ENCODE data around the gene GDE1.

DNA sequence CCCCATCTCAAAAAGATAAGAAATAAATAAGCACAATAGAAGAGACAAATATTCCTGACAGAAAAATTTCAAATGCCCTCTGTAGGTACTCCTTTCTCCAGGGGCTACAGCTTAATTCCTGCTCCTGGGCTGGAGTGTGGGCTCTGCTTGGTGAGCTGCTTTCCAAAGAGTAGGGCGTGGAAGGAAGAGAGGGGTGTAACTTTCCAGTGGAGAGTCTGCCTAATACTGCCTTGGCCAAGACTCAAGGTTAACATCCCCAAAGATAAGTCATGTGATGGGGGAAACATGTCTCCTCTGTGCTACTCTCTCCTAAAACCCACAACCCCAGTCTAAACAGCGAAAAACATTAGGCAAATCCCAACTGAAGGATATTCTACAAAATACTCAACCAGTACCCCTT, 61.5 kb downstream of the GDE1 start:
- no peak for TF ChIP-seq POLR2A (IDR thresholded peaks at IDR 0.05)
- TF ChIP-seq, protein P1, sequence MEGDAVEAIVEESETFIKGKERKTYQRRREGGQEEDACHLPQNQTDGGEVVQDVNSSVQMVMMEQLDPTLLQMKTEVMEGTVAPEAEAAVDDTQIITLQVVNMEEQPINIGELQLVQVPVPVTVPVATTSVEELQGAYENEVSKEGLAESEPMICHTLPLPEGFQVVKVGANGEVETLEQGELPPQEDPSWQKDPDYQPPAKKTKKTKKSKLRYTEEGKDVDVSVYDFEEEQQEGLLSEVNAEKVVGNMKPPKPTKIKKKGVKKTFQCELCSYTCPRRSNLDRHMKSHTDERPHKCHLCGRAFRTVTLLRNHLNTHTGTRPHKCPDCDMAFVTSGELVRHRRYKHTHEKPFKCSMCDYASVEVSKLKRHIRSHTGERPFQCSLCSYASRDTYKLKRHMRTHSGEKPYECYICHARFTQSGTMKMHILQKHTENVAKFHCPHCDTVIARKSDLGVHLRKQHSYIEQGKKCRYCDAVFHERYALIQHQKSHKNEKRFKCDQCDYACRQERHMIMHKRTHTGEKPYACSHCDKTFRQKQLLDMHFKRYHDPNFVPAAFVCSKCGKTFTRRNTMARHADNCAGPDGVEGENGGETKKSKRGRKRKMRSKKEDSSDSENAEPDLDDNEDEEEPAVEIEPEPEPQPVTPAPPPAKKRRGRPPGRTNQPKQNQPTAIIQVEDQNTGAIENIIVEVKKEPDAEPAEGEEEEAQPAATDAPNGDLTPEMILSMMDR (IDR thresholded peaks at IDR 0.05): no peak
- no peak for TF ChIP-seq POLR2AphosphoS5 (IDR thresholded peaks at IDR 0.05)
- TF ChIP-seq EP300 (IDR thresholded peaks at IDR 0.05): no peak
